Activated CD8-positive, alpha-beta memory T cell treated with anti-CD3 and anti-CD28 coated beads, Interleukin-2, amount 50 U/mL, for 1 hour (primary cell): ENCODE measurements around the gene CSNK2A1.

ENCODE experiments used
- DNase-seq: peaks from one replicate; pipeline ENCODE4 v3.0.0-alpha.2; 2020; ENCODE audit errors: extremely low read depth

CSNK2A1 gene

DNA sequence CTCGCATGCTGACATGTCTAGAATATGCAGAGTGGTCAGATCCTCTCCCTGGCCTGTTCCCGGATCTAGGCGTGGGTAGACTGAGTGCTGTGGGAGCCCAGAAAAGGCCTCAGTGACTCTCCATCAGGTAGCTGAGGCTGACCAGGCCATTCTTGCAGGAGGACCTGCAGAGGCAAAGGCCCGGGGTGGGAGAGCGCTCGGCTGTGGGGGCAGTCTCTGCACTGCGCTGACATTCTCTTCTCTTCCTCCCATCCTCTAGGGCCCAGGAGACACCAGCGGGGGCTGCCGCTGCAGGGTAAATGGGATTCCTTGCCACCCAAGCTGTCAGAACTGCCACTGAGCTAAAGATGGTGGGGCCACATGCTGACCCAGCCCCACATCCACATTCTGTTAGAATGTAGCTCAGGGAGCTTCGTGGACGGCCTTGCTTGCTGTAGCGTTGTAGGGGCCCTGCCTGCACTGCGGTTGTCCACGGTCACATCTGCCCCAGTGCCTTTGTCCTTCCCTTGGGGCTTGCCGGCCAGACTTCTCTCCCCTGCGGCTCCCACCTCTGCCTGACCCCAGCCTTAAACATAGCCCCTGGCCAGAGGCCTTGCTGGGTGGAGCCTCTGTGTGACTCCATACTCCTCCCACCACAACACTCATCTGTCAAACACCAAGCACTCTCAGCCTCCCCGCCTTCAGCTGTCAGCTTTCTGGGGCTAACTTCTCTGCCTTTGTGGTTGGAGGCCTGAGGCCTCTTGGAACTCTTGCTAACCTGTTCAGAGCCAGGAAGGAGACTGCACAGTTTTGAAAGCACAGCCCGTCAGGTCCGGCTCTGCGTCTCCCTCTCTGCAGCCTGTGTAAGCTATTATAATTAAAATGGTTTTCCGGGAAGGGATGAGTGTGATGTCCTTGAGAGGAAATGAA, 113.2 kb downstream of the CSNK2A1 start:
- DNase-seq = no peak

DNA sequence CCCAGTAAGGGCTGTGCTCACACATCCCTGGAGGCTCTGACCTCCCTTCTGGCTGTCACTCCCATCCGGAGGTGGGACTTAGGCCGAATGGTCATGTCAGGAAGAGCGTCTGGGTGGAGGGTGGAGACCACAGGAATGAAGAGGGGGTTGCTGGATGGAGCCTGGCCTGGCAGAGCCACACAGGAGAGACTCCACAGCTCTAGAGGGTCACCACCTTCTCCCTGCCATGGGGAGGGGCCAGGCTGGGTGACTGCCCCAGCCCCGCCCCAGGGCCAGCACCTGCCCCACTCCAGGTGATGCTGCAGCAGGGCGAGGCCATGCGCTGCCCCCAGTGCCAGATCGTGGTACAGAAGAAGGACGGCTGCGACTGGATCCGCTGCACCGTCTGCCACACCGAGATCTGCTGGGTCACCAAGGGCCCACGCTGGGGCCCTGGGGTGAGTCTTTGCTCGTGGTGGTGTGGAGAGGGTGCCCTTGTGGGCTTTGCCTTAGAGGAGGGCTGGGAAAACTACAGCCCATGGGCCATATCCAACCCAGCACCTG, 114.9 kb downstream of the CSNK2A1 start:
- DNase-seq = no peak

DNA sequence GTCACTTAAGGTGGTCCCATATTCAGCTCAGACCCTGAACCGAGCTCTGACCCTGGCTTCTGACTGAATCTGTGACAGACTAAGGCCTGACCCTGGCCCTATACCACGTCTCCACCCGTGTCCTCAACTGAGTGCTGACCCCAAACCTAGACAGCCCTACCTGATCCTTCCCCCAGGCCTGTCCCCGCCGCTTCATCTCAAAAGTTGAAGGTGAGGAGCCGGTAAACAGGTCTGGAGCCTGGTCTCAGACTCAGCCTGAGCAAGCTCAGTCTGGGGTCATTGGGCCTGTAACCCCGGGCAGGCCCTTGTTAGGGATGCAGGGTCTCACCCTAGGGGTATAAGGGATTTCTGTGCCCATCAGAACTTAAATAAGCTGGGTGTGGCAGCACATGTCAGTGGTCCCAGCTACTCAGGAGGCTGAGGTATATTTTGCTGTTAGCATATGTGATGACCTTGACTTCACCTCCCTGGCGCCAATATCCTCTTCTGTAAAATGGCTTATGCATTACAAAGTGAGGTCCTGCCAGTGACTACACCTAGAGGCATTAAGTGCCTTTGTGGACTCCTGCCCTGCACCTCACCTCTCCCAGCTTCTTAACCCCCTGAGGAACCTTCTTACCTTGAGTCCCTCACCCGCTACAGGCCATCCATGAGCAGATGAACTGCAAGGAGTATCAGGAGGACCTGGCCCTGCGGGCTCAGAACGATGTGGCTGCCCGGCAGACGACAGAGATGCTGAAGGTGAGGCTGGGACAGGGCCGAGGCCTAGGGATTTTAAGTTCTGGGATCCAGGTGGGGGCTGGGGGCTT, 115.5 kb downstream of the CSNK2A1 start:
- DNase-seq = no peak

DNA sequence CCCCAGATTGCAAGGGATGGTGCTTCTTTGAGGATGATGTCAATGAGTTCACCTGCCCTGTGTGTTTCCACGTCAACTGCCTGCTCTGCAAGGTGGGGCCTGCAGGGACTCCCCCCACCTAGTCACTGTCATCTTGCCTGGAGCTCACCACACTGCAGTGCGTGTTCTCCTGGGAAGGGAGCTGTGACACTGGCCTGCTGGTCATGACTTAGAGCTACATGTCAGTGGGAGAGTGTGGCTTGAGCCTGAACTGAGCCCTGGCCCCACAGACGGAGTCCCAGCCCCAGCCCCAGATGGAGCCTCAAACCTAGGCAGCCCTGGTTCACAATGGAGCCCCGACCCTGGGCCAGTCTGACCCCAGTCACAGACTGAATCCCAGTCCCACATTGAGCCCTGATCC, 116.2 kb downstream of the CSNK2A1 start:
- no peak for DNase-seq

GRCh38 chr20:426566-426965, 117.0 kb downstream of the CSNK2A1 start:
- no peak for DNase-seq
